Measurements from ENCODE around the gene NKX1-2. TPM values are rescaled to one million over a fixed set of nuclear protein-coding genes. Genes with fewer than 3 reads are reported as not detected.
"Not testable (repeated sequence)": the region's sequence is repeated elsewhere in the genome, so short reads cannot be mapped to it uniquely, and the experiment has no call there.

The NKX1-2 gene
- polyA plus RNA-seq, 2 of the 4 experiments (the other 2 are of a cell fraction) = 0.08 to 0.16 TPM

DNA sequence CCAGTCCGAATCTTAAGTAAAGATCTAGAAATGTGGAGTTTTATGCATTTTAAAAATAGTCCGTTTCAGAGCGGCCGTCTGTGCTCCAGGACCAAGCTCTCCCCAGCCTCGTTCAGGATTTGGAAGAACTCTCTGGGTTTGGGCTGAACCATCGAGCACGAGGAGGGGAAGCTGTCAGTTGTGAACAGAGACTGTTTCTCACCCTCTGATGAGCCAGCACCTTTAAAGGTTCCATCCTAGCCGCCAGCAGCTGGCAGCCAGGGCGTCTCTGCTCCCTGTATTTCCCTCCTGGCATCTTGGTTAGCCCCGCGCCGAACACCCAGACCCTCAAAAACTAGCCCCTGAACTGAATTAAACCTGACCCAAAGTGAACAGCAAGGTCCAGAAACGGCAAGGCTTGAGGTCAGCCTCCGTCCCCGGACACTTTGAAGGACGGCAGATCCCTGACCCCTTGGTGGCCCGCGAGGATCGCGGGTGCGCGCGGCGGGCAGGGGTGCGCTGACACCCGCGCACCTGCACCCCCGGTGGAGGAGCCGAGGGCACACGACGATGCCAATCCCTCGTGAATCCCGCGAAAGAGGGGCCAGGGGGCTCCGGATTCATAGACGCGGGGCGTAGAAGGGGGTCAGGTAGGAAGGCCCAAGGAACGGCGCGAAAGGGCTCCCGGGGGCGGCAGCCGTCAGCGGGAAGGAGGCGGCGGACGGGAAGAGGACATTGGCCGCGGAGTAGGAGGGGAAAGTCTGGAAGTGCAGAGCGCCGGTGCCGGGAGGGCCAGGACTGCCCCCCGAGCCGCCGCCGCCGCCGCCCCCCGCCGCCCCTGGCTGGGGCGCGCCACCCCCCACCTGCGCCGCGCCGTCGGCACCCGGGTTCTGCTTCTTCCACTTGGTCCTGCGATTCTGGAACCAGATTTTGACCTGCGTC, 2.7 kb downstream of the NKX1-2 start:
- peaks cover 14% of the 10 kb centered on the region for H3K4me1 ChIP-seq
- no peak overlapping the region for H3K27ac ChIP-seq
- ChIA-PET POLR2A (no interaction called here), CTCF (no interaction called here)
- FAIRE-seq (no peak), DNase-seq (ENCODE audit: low read depth in 1 of 2, low spot score in 1 of 2) (no peak), ATAC-seq (no peak)
- H3K4me2 ChIP-seq = peak overlapping the region; percentile 16; the same call in 1 of the 3 replicates
- TF ChIP-seq GATA3 (IDR thresholded peaks at IDR 0.05; ENCODE audit: borderline replicate concordance) = no peak
- TF ChIP-seq HOXB5 (CRISPR knock-in tag; IDR thresholded peaks at IDR 0.05) = no peak
- TF ChIP-seq POLR2AphosphoS2 (conservative IDR thresholded peaks at IDR 0.05; ENCODE audit: low read length) = no peak
- no peak for TF ChIP-seq NFE2L2 (conservative IDR thresholded peaks at IDR 0.05; ENCODE audit: low read length)
- TF ChIP-seq RCOR1 (IDR thresholded peaks at IDR 0.05; ENCODE audit: low read depth, low read length) = no peak
- TF ChIP-seq TFCP2L1 (CRISPR knock-in tag; IDR thresholded peaks at IDR 0.05) = no peak
- TF ChIP-seq MYC (IDR thresholded peaks at IDR 0.05; ENCODE audit: borderline replicate concordance, low read length) = no peak
- TF ChIP-seq CBX2 (IDR thresholded peaks at IDR 0.05; ENCODE audit: borderline replicate concordance, low read depth) = no peak
- no peak for TF ChIP-seq CHD4 (IDR thresholded peaks at IDR 0.05; ENCODE audit: borderline replicate concordance)
- TF ChIP-seq EP300 (IDR thresholded peaks at IDR 0.05) = no peak
- no peak for TF ChIP-seq JUNB (IDR thresholded peaks at IDR 0.05)
- TF ChIP-seq HOXB13 (CRISPR knock-in tag; IDR thresholded peaks at IDR 0.05; ENCODE audit: low read depth) = no peak
- TF ChIP-seq CBX8 (IDR thresholded peaks at IDR 0.05) = no peak
- TF ChIP-seq RFX5 (IDR thresholded peaks at IDR 0.05) = no peak
- no peaks in the 10 kb centered on the region for H3K9me3 ChIP-seq
- no peak overlapping the region for H3K4me3 ChIP-seq
- WGBS (ENCODE audit: missing lambda C conversion rate) = 77% methylated on average over 56 of the region's 71 CpGs

GRCh38 chr10:124441694-124442093, 8.1 kb downstream of the NKX1-2 start:
- FAIRE-seq; H3K9me3 ChIP-seq; POLR2A ChIA-PET; CTCF ChIA-PET; H3K4me3 ChIP-seq; DNase-seq (ENCODE audit: low read depth in 1 of 2, low spot score in 1 of 2); H3K4me2 ChIP-seq; ATAC-seq; H3K4me1 ChIP-seq; H3K27ac ChIP-seq: not testable (repeated sequence)
- 59% methylated on average over 5 of the region's 5 CpGs for WGBS (ENCODE audit: missing lambda C conversion rate)

DNA sequence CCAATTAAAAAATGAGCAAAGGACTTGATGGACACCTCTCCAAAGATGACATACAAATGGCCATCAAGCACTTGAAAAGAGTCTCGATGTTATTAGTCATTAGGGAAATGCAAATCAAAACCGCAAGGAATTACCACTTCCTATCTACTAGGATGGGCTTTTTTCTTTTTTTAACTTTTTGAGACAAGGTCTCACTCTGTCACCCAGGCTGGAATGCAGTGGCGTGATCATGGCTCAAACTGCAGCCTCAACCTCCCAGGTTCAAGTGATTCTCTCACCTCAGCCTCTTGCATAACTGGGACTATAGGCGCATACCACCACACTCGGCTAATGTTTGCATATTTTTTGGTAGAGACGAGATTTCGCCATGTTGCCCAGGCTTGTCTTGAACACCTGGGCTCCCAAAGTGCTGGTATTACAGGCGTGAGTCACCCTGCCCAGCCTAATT, 13.6 kb downstream of the NKX1-2 start:
- no peak for TF ChIP-seq EHMT2 (IDR thresholded peaks at IDR 0.05; ENCODE audit: low read depth)
- TF ChIP-seq, protein P1, sequence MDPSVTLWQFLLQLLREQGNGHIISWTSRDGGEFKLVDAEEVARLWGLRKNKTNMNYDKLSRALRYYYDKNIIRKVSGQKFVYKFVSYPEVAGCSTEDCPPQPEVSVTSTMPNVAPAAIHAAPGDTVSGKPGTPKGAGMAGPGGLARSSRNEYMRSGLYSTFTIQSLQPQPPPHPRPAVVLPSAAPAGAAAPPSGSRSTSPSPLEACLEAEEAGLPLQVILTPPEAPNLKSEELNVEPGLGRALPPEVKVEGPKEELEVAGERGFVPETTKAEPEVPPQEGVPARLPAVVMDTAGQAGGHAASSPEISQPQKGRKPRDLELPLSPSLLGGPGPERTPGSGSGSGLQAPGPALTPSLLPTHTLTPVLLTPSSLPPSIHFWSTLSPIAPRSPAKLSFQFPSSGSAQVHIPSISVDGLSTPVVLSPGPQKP (IDR thresholded peaks at IDR 0.05; ENCODE audit: low read depth, low read length) = no peak
- no peak for TF ChIP-seq BHLHE40 (IDR thresholded peaks at IDR 0.05; ENCODE audit: low read depth, low read length)
- no peak for TF ChIP-seq RARB (CRISPR knock-in tag; IDR thresholded peaks at IDR 0.05)
- TF ChIP-seq EP300 (IDR thresholded peaks at IDR 0.05) = no peak
- TF ChIP-seq ZSCAN20 (CRISPR knock-in tag; IDR thresholded peaks at IDR 0.05) = no peak
- no peak for TF ChIP-seq SREBF2 (IDR thresholded peaks at IDR 0.05)
- TF ChIP-seq ZC3H11A (IDR thresholded peaks at IDR 0.05) = no peak
- no peak overlapping the region for H3K4me3 ChIP-seq
- CTCF ChIA-PET = no interaction called here
- H3K4me1 ChIP-seq = peaks cover 18% of the 10 kb centered on the region; the same call in 2 of the 3 replicates
- no peak overlapping the region for H3K4me2 ChIP-seq
- DNase-seq (ENCODE audit: low read depth in 1 of 2, low spot score in 1 of 2) (no peak), ATAC-seq (no peak), FAIRE-seq (no peak)
- POLR2A ChIA-PET = no interaction called here
- WGBS (ENCODE audit: missing lambda C conversion rate) = 86% methylated on average over 8 of the region's 8 CpGs
- no peak overlapping the region for H3K27ac ChIP-seq
- no peaks in the 10 kb centered on the region for H3K9me3 ChIP-seq

- CTCF ChIA-PET = interaction anchor here (0.6 kb wide), 1 partner anchor 393 kb away, joined by 3 read pairs; no protein-coding TSS in a partner anchor
- POLR2A ChIA-PET; H3K9me3 ChIP-seq; H3K4me3 ChIP-seq; H3K4me2 ChIP-seq; DNase-seq (ENCODE audit: low read depth in 1 of 2, low spot score in 1 of 2); H3K27ac ChIP-seq; FAIRE-seq; ATAC-seq: not testable (repeated sequence)
- WGBS (ENCODE audit: missing lambda C conversion rate) = 81% methylated on average over 4 of the region's 4 CpGs
- peaks cover 18% of the 10 kb centered on the region; the same call in 2 of the 3 replicates for H3K4me1 ChIP-seq
These were observed 14.2 kb downstream of the NKX1-2 start for GRCh38 chr10:124435683-124436082.
